GM10248 (cell line): ENCODE results near the gene LRFN2.

ENCODE experiments used
- CTCF ChIA-PET: fragments of 300-600 bp; sonication (Branson Sonifier 250); formaldehyde crosslinking; extraction: SDS; loops from one replicate; lab custom pipeline; 2021; ENCODE audit warnings: antibody characterized with exemption; lab: Yijun Ruan, JAX
- POLR2A ChIA-PET: fragments of 350-650 bp; sonication (Branson Sonifier 250); formaldehyde crosslinking; extraction: SDS; loops from one replicate; lab custom pipeline; 2020; ENCODE audit warnings: antibody characterized with exemption; lab: Yijun Ruan, JAX
- DNase-seq: peaks from one replicate; pipeline ENCODE4 v3.0.0; 2012; ENCODE audit errors: extremely low spot score
- CTCF ChIP-seq: IDR thresholded peaks from 2 replicates; pipeline ENCODE4 v1.5.1; 2012; ENCODE audit warnings: mild to moderate bottlenecking, low read depth; ENCODE audit errors: extremely low read depth, missing control alignments, control extremely low read depth

Gene LRFN2

GRCh38 chr6:40358473-40359460 lies 228.4 kb downstream of the LRFN2 start:
- ChIA-PET CTCF (no interaction called here), POLR2A (no interaction called here)
- DNase-seq = no peak
- TF ChIP-seq CTCF = no peak

GRCh38 chr6:40356242-40356910 lies 230.8 kb downstream of the LRFN2 start:
- no peak for TF ChIP-seq CTCF
- ChIA-PET CTCF (no interaction called here), POLR2A (no interaction called here)
- DNase-seq = no peak

- ChIA-PET POLR2A (no interaction called here), CTCF (interaction anchor here (0.6 kb wide), 1 partner anchor 47 kb away, joined by 3 read pairs; no protein-coding TSS in a partner anchor)
- no peak for DNase-seq
- TF ChIP-seq CTCF = no peak
These were observed 231.6 kb downstream of the LRFN2 start for GRCh38 chr6:40355532-40355931.

GRCh38 chr6:40355066-40355465 lies 232.1 kb downstream of the LRFN2 start:
- ChIA-PET CTCF (interaction anchor here (0.6 kb wide), 1 partner anchor 47 kb away, joined by 3 read pairs; no protein-coding TSS in a partner anchor), POLR2A (no interaction called here)
- TF ChIP-seq CTCF = no peak
- no peak for DNase-seq

GRCh38 chr6:40353967-40354452 lies 233.2 kb downstream of the LRFN2 start:
- POLR2A ChIA-PET = no interaction called here
- CTCF ChIA-PET = interaction anchor here (1.5 kb wide), 1 partner anchor 21 kb away, joined by 6 read pairs; no protein-coding TSS in a partner anchor
- DNase-seq = no peak
- no peak for TF ChIP-seq CTCF
